ENCODE results near the gene RAB3A. TPM values are rescaled to one million over a fixed set of nuclear protein-coding genes. Genes with fewer than 3 reads are reported as not detected.

The RAB3A gene
- total and polyA plus RNA-seq, 9 of the 15 experiments (the other 6 are each of a cell fraction or from before 2014, with no cell fraction given): 0.17 to 5.1 (median 0.90) TPM; not detected in 1

DNA sequence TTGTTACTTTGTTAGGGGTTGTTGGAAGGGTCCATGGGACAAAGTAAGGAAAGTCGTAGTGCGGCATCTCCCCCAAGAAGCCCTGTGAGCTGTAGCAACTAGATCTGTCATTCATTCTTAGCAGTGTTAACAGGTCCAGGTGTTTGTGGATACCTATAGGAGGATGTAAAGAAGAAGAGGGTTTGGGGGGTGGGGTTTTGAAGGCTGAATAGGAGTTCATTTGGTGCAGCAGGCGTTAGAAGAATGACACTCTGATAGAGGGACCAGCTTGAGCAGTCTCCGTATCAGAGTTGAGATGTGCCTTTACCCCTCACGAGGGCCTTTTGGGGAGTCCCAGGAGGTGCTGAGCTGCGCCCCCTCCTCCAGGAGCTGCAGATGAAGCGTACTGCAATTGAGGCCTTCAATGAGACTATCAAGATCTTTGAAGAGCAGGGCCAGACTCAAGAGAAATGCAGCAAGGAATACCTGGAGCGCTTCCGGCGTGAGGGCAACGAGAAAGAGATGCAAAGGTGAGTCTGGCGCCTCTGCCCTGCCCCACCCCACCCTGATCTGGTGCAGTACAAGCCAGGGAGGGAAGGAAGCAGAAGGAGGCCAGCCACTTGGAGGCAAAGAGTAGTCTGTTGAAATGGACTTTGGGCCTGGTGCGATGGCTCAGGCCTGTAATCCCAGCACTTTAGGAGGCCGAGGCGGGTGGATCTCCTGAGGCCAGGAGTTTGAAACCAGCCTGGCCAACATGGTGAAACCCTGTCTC lies 37.9 kb downstream of the RAB3A start:
- BruUV-seq (replicated peaks): no TSS peak
- no peak for DNase-seq (ENCODE audit: extremely low read depth in 1 of 4, low spot score in 3 of 4)
- Histone ChIP-seq H4K20me1 (replicated peaks; ENCODE audit: control insufficient read depth, insufficient read depth, low read length) (peaks cover 8% of the 10 kb centered on the region; the same call in 1 of the 2 replicates), H3K9me3 (replicated peaks; ENCODE audit: control insufficient read depth, insufficient read depth, low read depth, low read length) (no peaks in the 10 kb centered on the region), H3K27ac (ENCODE audit: extremely low read depth, low read depth, low read length) (no peak overlapping the region), H2AFZ (ENCODE audit: low read depth, low read length) (no peak overlapping the region), H3K4me1 (replicated peaks in 1 of 2; ENCODE audit: control insufficient read depth in 2 of 2, insufficient read depth in 2 of 2, low read length in 2 of 2) (peaks cover 5 to 22% of the 10 kb centered on the region in 2 experiments), H3K9me1 (ENCODE audit: control insufficient read depth, insufficient read depth, low read length) (peaks cover 3% of the 10 kb centered on the region), H3K36me3 (ENCODE audit: control insufficient read depth, insufficient read depth, low read length) (peaks cover 75% of the 10 kb centered on the region; the same call in 2 of the 3 replicates), H3K4me3 (no peak overlapping the region), H3K4me2 (ENCODE audit: insufficient read depth, low read length) (no peak overlapping the region), H3K79me2 (ENCODE audit: control insufficient read depth, insufficient read depth, low read length) (peaks cover 9% of the 10 kb centered on the region; the same call in 2 of the 3 replicates), H3K9ac (ENCODE audit: insufficient read depth in 1 of 2, low read depth in 2 of 2, low read length in 2 of 2) (no peak overlapping the region), H3K27me3 (ENCODE audit: control insufficient read depth in 2 of 2, insufficient read depth in 2 of 2, low read length in 2 of 2) (no peaks in the 10 kb centered on the region)
- no peak for TF ChIP-seq KLF13 (tag; IDR thresholded peaks at IDR 0.05; ENCODE audit: borderline replicate concordance, low read depth)
- TF ChIP-seq MTF1 (CRISPR knock-in tag; IDR thresholded peaks at IDR 0.05; ENCODE audit: borderline replicate concordance): no peak
- no peak for TF ChIP-seq ZNF407 (IDR thresholded peaks at IDR 0.05; ENCODE audit: low read depth)
- TF ChIP-seq ELK3 (CRISPR knock-in tag; IDR thresholded peaks at IDR 0.05): no peak
- TF ChIP-seq PCBP2 (IDR thresholded peaks at IDR 0.05; ENCODE audit: low read depth, low read length, poor library complexity, severe bottlenecking): no peak
- TF ChIP-seq ZNF134 (CRISPR knock-in tag; conservative IDR thresholded peaks at IDR 0.05): no peak
- no peak for TF ChIP-seq PTTG1 (tag; IDR thresholded peaks at IDR 0.05; ENCODE audit: low read depth)
- intact Hi-C loops (cut with micrococcal nuclease) (loop anchor here (10.0 kb wide), 1 partner anchor 161 kb away; the partner anchor contains the start of gene ARRDC2), in situ Hi-C loops (cut with MboI) (loop anchor here (10.0 kb wide), 1 partner anchor 161 kb away; the partner anchor contains the start of gene ARRDC2)
- WGBS (ENCODE audit: insufficient coverage, low coverage, missing lambda C conversion rate): 92% methylated on average over 12 of the region's 15 CpGs
- CTCF ChIA-PET (ENCODE audit: low intra/inter-chr PET ratio): no interaction called here
- ATAC-seq: no peak
- no peak for FAIRE-seq
- POLR2A ChIA-PET: interaction anchor here (0.8 to 1.1 kb wide), 2 partner anchors 11 to 58 kb away, joined by 5 to 6 read pairs; no protein-coding TSS in a partner anchor
